ENCODE measurements around the gene ASB9. TPM values are rescaled to one million over a fixed set of nuclear protein-coding genes. Genes with fewer than 3 reads are reported as not detected.

The ASB9 gene
- total and polyA plus RNA-seq, 2 donors (not counting 1 experiment from before 2014, with no cell fraction given) = 1.2 TPM; not detected in 1

DNA sequence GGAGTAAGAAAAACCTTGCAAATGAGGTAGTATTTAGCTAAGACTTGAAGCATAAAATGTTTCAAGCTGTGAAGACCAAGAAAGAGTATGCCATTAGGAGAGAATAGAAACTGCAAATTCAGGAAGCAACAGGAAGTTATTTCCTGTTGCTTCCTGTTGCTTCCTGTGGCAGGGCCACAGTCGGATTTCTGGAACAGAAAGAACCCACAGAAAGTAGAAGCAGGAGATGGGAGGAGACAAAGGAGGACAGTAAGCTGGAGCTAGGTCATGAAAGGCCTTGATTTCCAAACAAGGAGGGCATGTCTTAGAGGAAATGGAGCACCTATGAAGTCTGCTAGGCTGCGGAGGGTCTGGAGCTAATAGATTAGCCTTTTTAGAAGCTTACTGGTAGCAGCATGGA is 28.3 kb upstream of the ASB9 start:
- TF ChIP-seq, protein P1, sequence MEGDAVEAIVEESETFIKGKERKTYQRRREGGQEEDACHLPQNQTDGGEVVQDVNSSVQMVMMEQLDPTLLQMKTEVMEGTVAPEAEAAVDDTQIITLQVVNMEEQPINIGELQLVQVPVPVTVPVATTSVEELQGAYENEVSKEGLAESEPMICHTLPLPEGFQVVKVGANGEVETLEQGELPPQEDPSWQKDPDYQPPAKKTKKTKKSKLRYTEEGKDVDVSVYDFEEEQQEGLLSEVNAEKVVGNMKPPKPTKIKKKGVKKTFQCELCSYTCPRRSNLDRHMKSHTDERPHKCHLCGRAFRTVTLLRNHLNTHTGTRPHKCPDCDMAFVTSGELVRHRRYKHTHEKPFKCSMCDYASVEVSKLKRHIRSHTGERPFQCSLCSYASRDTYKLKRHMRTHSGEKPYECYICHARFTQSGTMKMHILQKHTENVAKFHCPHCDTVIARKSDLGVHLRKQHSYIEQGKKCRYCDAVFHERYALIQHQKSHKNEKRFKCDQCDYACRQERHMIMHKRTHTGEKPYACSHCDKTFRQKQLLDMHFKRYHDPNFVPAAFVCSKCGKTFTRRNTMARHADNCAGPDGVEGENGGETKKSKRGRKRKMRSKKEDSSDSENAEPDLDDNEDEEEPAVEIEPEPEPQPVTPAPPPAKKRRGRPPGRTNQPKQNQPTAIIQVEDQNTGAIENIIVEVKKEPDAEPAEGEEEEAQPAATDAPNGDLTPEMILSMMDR (conservative IDR thresholded peaks at IDR 0.05 in 1 of 2, IDR thresholded peaks at IDR 0.05 in 1 of 2; ENCODE audit: low read depth in 1 of 2, low read length in 2 of 2) = no peak
- TF ChIP-seq EZH2 (IDR thresholded peaks at IDR 0.05; ENCODE audit: low read length, missing control alignments) = no peak
- H3K4me1 ChIP-seq (ENCODE audit: control insufficient read depth, extremely low read depth, insufficient read depth, low read length) = no peaks in the 10 kb centered on the region
- no peaks in the 10 kb centered on the region for H3K79me2 ChIP-seq (ENCODE audit: control insufficient read depth, insufficient read depth, low read length)
- no peak for DNase-seq (ENCODE audit: low read depth in 2 of 2)
- H3K4me2 ChIP-seq (ENCODE audit: extremely low read depth, insufficient read depth, low read length) = no peak overlapping the region
- H3K9ac ChIP-seq (ENCODE audit: insufficient read depth, low read length) = no peak overlapping the region
- H3K36me3 ChIP-seq (ENCODE audit: control insufficient read depth, insufficient read depth, low read length) = no peaks in the 10 kb centered on the region
- H3K27me3 ChIP-seq (ENCODE audit: control insufficient read depth, insufficient read depth, low read length) = no peaks in the 10 kb centered on the region
- H3K9me3 ChIP-seq (ENCODE audit: control insufficient read depth, insufficient read depth, low read depth, low read length) = no peaks in the 10 kb centered on the region
- no peak overlapping the region for H3K4me3 ChIP-seq (replicated peaks in 1 of 4; ENCODE audit: control extremely low read depth in 1 of 4, insufficient read depth in 1 of 4, low read depth in 3 of 4, low read length in 4 of 4)
- no peaks in the 10 kb centered on the region for H4K20me1 ChIP-seq (ENCODE audit: control insufficient read depth, extremely low read depth, insufficient read depth, low read length)
- H2AFZ ChIP-seq (ENCODE audit: low read length) = no peak overlapping the region
- H3K27ac ChIP-seq (ENCODE audit: insufficient read depth, low read length) = no peak overlapping the region

DNA sequence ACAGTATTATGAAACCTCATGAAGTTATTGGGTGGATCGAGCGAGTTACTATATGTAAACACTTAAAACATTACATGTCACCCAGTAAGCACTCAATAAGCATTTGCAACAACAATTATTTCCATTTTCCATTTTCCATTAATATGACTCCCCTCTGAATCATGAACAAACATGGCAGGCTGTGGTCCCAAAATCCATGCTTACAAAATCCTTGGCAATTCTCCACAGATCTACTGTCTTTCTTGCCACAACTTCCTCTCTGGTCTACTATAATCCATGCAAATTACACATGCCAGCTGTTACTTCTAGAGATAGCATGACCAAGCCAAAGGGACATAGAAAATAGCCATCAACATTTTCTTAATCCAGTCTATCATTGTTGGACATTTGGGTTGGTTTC is 23.6 kb upstream of the ASB9 start:
- TF ChIP-seq, protein P1 (conservative IDR thresholded peaks at IDR 0.05 in 1 of 2, IDR thresholded peaks at IDR 0.05 in 1 of 2; ENCODE audit: low read depth in 1 of 2, low read length in 2 of 2) = no peak
- TF ChIP-seq EZH2 (IDR thresholded peaks at IDR 0.05; ENCODE audit: low read length, missing control alignments) = no peak
- no peak for DNase-seq (ENCODE audit: low read depth in 2 of 2)
- Histone ChIP-seq H3K9me3 (ENCODE audit: control insufficient read depth, insufficient read depth, low read depth, low read length) (no peaks in the 10 kb centered on the region), H4K20me1 (ENCODE audit: control insufficient read depth, extremely low read depth, insufficient read depth, low read length) (no peaks in the 10 kb centered on the region), H3K4me1 (ENCODE audit: control insufficient read depth, extremely low read depth, insufficient read depth, low read length) (no peaks in the 10 kb centered on the region), H3K9ac (ENCODE audit: insufficient read depth, low read length) (no peak overlapping the region), H3K36me3 (ENCODE audit: control insufficient read depth, insufficient read depth, low read length) (no peaks in the 10 kb centered on the region), H3K27ac (ENCODE audit: insufficient read depth, low read length) (no peak overlapping the region), H3K27me3 (ENCODE audit: control insufficient read depth, insufficient read depth, low read length) (no peaks in the 10 kb centered on the region), H3K4me2 (ENCODE audit: extremely low read depth, insufficient read depth, low read length) (no peak overlapping the region), H3K79me2 (ENCODE audit: control insufficient read depth, insufficient read depth, low read length) (no peaks in the 10 kb centered on the region), H2AFZ (ENCODE audit: low read length) (no peak overlapping the region), H3K4me3 (replicated peaks in 1 of 4; ENCODE audit: control extremely low read depth in 1 of 4, insufficient read depth in 1 of 4, low read depth in 3 of 4, low read length in 4 of 4) (no peak overlapping the region)

DNA sequence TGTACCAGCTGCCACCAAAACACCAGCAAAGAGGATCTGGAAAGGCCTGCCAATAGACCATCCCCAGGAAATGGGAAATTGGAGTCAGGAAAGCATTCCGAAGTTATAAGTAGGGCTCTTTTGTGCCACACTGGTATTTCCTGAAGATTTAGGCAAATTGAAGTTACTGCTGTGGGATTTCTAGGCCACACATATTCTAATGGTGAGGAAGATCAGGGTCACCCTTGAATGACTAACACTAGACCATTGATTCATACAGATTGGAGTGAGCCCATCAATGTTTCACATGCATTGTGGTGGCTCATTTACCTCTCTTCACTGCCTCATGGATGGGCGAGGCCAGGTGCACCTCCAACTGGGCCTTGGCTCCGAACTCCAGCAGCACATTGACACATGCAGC is 23.0 kb upstream of the ASB9 start:
- Histone ChIP-seq H3K79me2 (ENCODE audit: control insufficient read depth, insufficient read depth, low read length) (no peaks in the 10 kb centered on the region), H4K20me1 (ENCODE audit: control insufficient read depth, extremely low read depth, insufficient read depth, low read length) (no peaks in the 10 kb centered on the region), H3K9ac (ENCODE audit: insufficient read depth, low read length) (no peak overlapping the region), H3K27ac (ENCODE audit: insufficient read depth, low read length) (no peak overlapping the region), H3K27me3 (ENCODE audit: control insufficient read depth, insufficient read depth, low read length) (no peaks in the 10 kb centered on the region), H3K36me3 (ENCODE audit: control insufficient read depth, insufficient read depth, low read length) (no peaks in the 10 kb centered on the region), H2AFZ (ENCODE audit: low read length) (no peak overlapping the region), H3K9me3 (ENCODE audit: control insufficient read depth, insufficient read depth, low read depth, low read length) (no peaks in the 10 kb centered on the region), H3K4me3 (replicated peaks in 1 of 4; ENCODE audit: control extremely low read depth in 1 of 4, insufficient read depth in 1 of 4, low read depth in 3 of 4, low read length in 4 of 4) (no peak overlapping the region), H3K4me1 (ENCODE audit: control insufficient read depth, extremely low read depth, insufficient read depth, low read length) (no peaks in the 10 kb centered on the region), H3K4me2 (ENCODE audit: extremely low read depth, insufficient read depth, low read length) (no peak overlapping the region)
- TF ChIP-seq, protein P1 (conservative IDR thresholded peaks at IDR 0.05 in 1 of 2, IDR thresholded peaks at IDR 0.05 in 1 of 2; ENCODE audit: low read depth in 1 of 2, low read length in 2 of 2) = no peak
- TF ChIP-seq EZH2 (IDR thresholded peaks at IDR 0.05; ENCODE audit: low read length, missing control alignments) = no peak
- no peak for DNase-seq (ENCODE audit: low read depth in 2 of 2)

All from fibroblast of lung (primary cell).